ENCODE measurements around the gene EPOP.

- TF ChIP-seq CTCF (conservative IDR thresholded peaks at IDR 0.05; ENCODE audit: low read depth, low read length) (no peak), EZH2 (IDR thresholded peaks at IDR 0.05; ENCODE audit: low read length, unreplicated experiment) (no peak)
These were observed 35.3 kb upstream of the EPOP start for GRCh38 chr17:38709864-38710603.
